ENCODE measurements around the gene MYH7. TPM values are rescaled to one million over a fixed set of nuclear protein-coding genes. Genes with fewer than 3 reads are reported as not detected.

MYH7 gene
- total RNA-seq, 6 experiments from 2014 or later, result 0.30 to 5.6 (median 0.60) TPM

- intact Hi-C loops (cut with DNase I), result no loop called here
- Histone ChIP-seq H3K9me3 (no peaks in the 10 kb centered on the region), H3K4me1 (no peaks in the 10 kb centered on the region), H3K36me3 (no peaks in the 10 kb centered on the region), H3K27ac (no peak overlapping the region), H3K27me3 (no peaks in the 10 kb centered on the region), H3K4me3 (no peak overlapping the region)
- TF ChIP-seq, protein P1, sequence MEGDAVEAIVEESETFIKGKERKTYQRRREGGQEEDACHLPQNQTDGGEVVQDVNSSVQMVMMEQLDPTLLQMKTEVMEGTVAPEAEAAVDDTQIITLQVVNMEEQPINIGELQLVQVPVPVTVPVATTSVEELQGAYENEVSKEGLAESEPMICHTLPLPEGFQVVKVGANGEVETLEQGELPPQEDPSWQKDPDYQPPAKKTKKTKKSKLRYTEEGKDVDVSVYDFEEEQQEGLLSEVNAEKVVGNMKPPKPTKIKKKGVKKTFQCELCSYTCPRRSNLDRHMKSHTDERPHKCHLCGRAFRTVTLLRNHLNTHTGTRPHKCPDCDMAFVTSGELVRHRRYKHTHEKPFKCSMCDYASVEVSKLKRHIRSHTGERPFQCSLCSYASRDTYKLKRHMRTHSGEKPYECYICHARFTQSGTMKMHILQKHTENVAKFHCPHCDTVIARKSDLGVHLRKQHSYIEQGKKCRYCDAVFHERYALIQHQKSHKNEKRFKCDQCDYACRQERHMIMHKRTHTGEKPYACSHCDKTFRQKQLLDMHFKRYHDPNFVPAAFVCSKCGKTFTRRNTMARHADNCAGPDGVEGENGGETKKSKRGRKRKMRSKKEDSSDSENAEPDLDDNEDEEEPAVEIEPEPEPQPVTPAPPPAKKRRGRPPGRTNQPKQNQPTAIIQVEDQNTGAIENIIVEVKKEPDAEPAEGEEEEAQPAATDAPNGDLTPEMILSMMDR (IDR thresholded peaks at IDR 0.05), result no peak
- DNase-seq (no peak), ATAC-seq (no peak)
- WGBS (ENCODE audit: insufficient coverage, low coverage, low lambda C conversion rate, missing lambda C conversion rate), result 66% methylated on average over 3 of the region's 9 CpGs
These were observed 7.4 kb upstream of the MYH7 start for GRCh38 chr14:23442721-23443356.

DNA sequence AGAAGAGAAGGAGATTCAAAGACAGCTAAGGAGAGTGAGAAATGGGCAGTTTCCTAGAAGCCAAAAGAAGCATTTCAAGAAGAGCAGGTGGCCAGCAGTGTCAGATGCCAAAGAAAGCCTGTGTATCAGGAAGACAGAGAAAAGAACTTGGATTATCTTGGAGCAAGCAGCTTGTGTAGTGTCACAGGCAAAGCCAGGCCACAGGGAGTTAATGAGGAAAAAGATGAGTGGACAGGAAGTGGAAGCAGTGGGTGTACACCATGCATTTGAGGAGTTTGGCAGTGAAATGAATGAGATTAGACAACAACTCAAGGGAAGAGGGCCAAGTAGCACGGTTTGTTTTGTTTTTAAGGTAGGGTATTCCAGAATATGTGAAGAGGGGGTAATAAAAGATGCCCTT is 5.6 kb upstream of the MYH7 start:
- peak in 1 of 4 donors; percentile 29 for ATAC-seq
- H3K4me3 ChIP-seq, result no peak overlapping the region
- H3K27me3 ChIP-seq, result no peaks in the 10 kb centered on the region
- no peaks in the 10 kb centered on the region for H3K36me3 ChIP-seq
- no peaks in the 10 kb centered on the region for H3K4me1 ChIP-seq
- H3K27ac ChIP-seq, result no peak overlapping the region
- H3K9me3 ChIP-seq, result no peaks in the 10 kb centered on the region
- WGBS (ENCODE audit: insufficient coverage, low coverage, low lambda C conversion rate, missing lambda C conversion rate), result 35% methylated on average over 1 of the region's 1 CpG
- TF ChIP-seq, protein P1 (IDR thresholded peaks at IDR 0.05), result no peak
- TF ChIP-seq POLR2A (IDR thresholded peaks at IDR 0.05), result no peak
- intact Hi-C loops (cut with DNase I), result no loop called here
- DNase-seq, result no peak

DNA sequence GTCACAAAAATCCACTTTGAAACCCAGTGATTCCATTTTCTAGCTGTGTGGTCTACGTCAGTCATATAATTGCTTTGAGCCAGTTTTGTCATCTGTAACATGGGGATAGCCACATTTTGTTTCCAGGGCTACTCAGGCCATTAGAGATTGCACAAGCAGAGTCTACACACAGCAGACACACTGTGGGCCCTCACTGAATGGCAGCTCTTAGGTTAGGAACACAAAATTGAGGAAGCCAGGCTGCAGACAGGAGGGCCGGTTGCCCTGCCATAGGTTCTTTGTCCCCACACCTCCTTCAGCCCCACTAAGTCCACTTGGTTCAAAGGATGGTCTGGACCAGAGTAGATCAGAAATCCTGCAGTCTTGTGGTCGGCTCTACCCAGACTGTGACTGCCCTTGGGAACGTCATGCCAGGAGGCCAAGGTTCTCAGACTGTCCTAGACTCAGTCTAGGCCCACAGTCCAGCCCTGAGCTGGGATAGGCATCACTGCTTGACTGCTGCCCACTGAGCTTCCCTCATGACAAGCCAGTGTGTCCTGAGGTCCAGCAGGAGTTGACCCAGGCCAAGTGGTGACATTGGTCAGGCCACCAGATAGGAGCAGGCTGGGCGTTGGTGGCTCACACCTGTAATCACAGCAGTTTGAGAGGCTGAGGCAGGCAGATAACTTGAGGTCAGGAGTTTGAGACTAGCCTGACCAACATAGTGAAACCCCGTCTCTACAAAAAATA is 3.8 kb upstream of the MYH7 start:
- H3K4me1 ChIP-seq, result no peaks in the 10 kb centered on the region
- H3K27me3 ChIP-seq, result no peaks in the 10 kb centered on the region
- peak in 1 of 3 donors; percentile 23 for DNase-seq
- TF ChIP-seq POLR2A (IDR thresholded peaks at IDR 0.05), result no peak
- TF ChIP-seq, protein P1 (IDR thresholded peaks at IDR 0.05), result no peak
- H3K27ac ChIP-seq, result no peak overlapping the region
- intact Hi-C loops (cut with DNase I), result no loop called here
- 59% methylated on average over 4 of the region's 6 CpGs for WGBS (ENCODE audit: insufficient coverage, low coverage, low lambda C conversion rate, missing lambda C conversion rate)
- H3K4me3 ChIP-seq, result no peak overlapping the region
- H3K36me3 ChIP-seq, result no peaks in the 10 kb centered on the region
- H3K9me3 ChIP-seq, result no peaks in the 10 kb centered on the region
- ATAC-seq, result no peak

DNA sequence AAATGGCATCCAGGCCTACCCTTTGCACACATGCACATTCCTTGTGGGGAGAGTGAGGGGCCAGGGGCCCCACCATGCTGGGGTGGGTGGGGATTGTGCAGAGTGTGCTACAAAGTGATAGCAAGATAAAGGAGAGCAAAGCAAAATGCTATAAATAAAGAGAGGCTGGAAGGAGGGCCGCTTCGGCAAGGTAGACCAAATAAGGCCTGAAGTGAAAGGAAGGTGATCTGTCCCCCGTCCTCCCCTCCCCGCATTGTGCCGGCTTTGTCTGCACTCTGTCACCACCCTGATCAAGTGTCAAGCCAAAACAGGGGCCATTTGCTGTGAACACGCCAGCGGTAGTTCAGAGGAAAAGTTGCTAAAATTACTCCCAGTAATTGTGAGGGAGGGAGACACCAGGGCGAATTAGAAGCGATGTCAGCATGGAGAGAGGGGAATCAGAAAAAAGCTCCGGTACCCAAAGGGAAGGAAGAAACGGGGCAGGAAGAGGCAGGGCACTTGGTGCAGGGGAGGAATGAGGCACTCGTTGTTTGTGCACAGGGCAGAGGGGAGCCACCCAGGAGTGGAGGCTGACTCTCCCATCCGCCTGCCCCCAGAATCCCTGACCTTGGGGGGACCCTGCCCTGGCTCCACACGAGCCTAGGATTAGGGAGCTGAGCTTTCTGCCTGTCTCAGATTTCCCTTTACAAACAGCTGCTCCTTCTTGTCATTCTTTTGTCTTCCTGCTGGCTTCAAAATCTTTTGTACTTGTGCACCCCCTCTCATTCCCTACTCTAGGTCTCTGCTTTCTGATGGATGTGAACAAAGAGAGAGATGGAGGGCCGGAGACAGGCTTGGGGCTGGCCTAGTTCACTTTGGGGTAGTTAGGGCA is 2.9 kb upstream of the MYH7 start:
- H3K36me3 ChIP-seq, result no peaks in the 10 kb centered on the region
- ATAC-seq, result no peak
- 46% methylated on average over 12 of the region's 15 CpGs for WGBS (ENCODE audit: insufficient coverage, low coverage, low lambda C conversion rate, missing lambda C conversion rate)

More for the DNA sequence above, 2.9 kb upstream of the MYH7 start:
- no peak overlapping the region for H3K27ac ChIP-seq
- DNase-seq, result peak in 1 of 3 donors; percentile 23
- intact Hi-C loops (cut with DNase I), result no loop called here
- no peaks in the 10 kb centered on the region for H3K9me3 ChIP-seq
- no peak for TF ChIP-seq POLR2A (IDR thresholded peaks at IDR 0.05)
- TF ChIP-seq, protein P1 (IDR thresholded peaks at IDR 0.05), result no peak
- H3K27me3 ChIP-seq, result no peaks in the 10 kb centered on the region
- H3K4me1 ChIP-seq, result no peaks in the 10 kb centered on the region
- H3K4me3 ChIP-seq, result no peak overlapping the region
